ENCODE measurements around the gene KLC4.

GRCh38 chr6:43120944-43121913, 61.8 kb downstream of the KLC4 start:
- no peak for TF ChIP-seq YY1 (IDR thresholded peaks at IDR 0.05; ENCODE audit: insufficient read depth, insufficient read length)
- no peak for TF ChIP-seq ZNF274 (IDR thresholded peaks at IDR 0.05; ENCODE audit: low read depth, low read length)
- TF ChIP-seq SUZ12 (IDR thresholded peaks at IDR 0.05; ENCODE audit: extremely low read depth, insufficient read depth, insufficient read length): no peak
